Mucosa of rectum (tissue), 2 donors: Measurements from ENCODE around the gene ZNF470.

Experiments used
- H3K27ac ChIP-seq, 2 donors: one replicate each; pipeline ENCODE4 v1.7.0; 2013; ENCODE audit warnings: inconsistent platforms in 2 of 2, low read depth in 2 of 2, low read length in 2 of 2
- H3K27me3 ChIP-seq, 2 donors: one replicate each; pipeline ENCODE4 v1.7.0; 2013; ENCODE audit warnings: low read length in 2 of 2; ENCODE audit not compliant: control insufficient read depth in 2 of 2, insufficient read depth in 2 of 2
- H3K36me3 ChIP-seq, 2 donors: one replicate each; pipeline ENCODE4 v1.7.0; 2013; ENCODE audit warnings: low read length in 2 of 2; ENCODE audit not compliant: control insufficient read depth in 2 of 2, insufficient read depth in 2 of 2
- H3K4me1 ChIP-seq, 2 donors: one replicate each; pipeline ENCODE4 v1.7.0; 2013; ENCODE audit warnings: low read length in 2 of 2, mild to moderate bottlenecking in 1 of 2; ENCODE audit not compliant: control insufficient read depth in 2 of 2, insufficient read depth in 2 of 2
- H3K4me3 ChIP-seq, 2 donors: one replicate each; pipeline ENCODE4 v1.7.0; 2013; ENCODE audit warnings: low read length in 2 of 2
- H3K9ac ChIP-seq, 2 donors: one replicate each; pipeline ENCODE4 v1.7.0; 2013; ENCODE audit warnings: low read length in 2 of 2, low read depth in 1 of 2, mild to moderate bottlenecking in 1 of 2
- H3K9me3 ChIP-seq, 2 donors: one replicate each; pipeline ENCODE4 v1.7.0; 2013; ENCODE audit warnings: low read length in 2 of 2; ENCODE audit not compliant: control insufficient read depth in 2 of 2
- donor health status: healthy.
- donor health status: Normal muscosa, but diverticular disease.

Gene ZNF470

DNA sequence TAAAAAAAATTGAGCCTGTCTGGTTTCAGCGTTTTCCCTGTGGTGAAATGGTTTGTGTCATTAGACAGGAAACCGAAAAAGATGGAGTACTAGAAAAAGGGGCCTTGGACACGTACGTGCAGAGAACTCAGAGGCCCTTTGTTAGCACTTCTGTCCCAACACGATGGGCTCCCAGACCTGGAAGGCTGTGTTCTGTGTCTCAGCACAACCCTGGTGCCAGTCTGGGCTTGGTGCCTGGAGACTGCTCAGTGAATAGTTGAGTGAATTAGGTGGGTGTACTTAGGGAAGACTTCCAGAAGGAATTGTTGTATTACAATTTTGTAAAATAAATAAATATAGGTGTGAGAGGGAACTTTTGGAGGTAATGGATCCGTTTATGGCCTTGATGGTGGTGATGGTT lies 36.6 kb downstream of the ZNF470 start:
- peaks cover 8 to 25% of the 10 kb centered on the region in 2 donors for H3K36me3 ChIP-seq
- H3K27me3 ChIP-seq = no peaks in the 10 kb centered on the region
- H3K9me3 ChIP-seq = peaks cover 28 to 43% of the 10 kb centered on the region in 2 donors

GRCh38 chr19:56608274-56608964 lies 41.2 kb downstream of the ZNF470 start:
- Histone ChIP-seq H3K4me3 (no peak overlapping the region), H3K4me1 (no peaks in the 10 kb centered on the region), H3K27ac (no peak overlapping the region), H3K9me3 (peaks cover 44 to 62% of the 10 kb centered on the region in 2 donors), H3K36me3 (peaks cover 3 to 5% of the 10 kb centered on the region in 2 donors), H3K27me3 (no peaks in the 10 kb centered on the region), H3K9ac (no peak overlapping the region)

More for the DNA sequence above, 36.6 kb downstream of the ZNF470 start:
- no peaks in the 10 kb centered on the region for H3K4me1 ChIP-seq
- no peak overlapping the region for H3K4me3 ChIP-seq
- no peak overlapping the region for H3K9ac ChIP-seq
- no peak overlapping the region for H3K27ac ChIP-seq

GRCh38 chr19:56611288-56611687 lies 44.0 kb downstream of the ZNF470 start:
- no peak overlapping the region for H3K4me3 ChIP-seq
- H3K27me3 ChIP-seq = no peaks in the 10 kb centered on the region
- H3K9me3 ChIP-seq = peaks cover 39 to 55% of the 10 kb centered on the region in 2 donors
- H3K36me3 ChIP-seq = peaks cover 8 to 10% of the 10 kb centered on the region in 2 donors
- no peak overlapping the region for H3K9ac ChIP-seq
- no peaks in the 10 kb centered on the region for H3K4me1 ChIP-seq
- no peak overlapping the region for H3K27ac ChIP-seq

- Histone ChIP-seq H3K4me1 (no peaks in the 10 kb centered on the region), H3K9ac (no peak overlapping the region), H3K36me3 (peaks cover 8 to 18% of the 10 kb centered on the region in 2 donors), H3K27ac (no peak overlapping the region), H3K27me3 (no peaks in the 10 kb centered on the region), H3K9me3 (peaks cover 43 to 50% of the 10 kb centered on the region in 2 donors), H3K4me3 (no peak overlapping the region)
These were observed 45.5 kb downstream of the ZNF470 start for GRCh38 chr19:56612737-56613136.

- Histone ChIP-seq H3K4me1 (no peaks in the 10 kb centered on the region), H3K36me3 (peaks cover 8 to 24% of the 10 kb centered on the region in 2 donors), H3K9me3 (peaks cover 39 to 55% of the 10 kb centered on the region in 2 donors), H3K27me3 (no peaks in the 10 kb centered on the region), H3K9ac (no peak overlapping the region), H3K4me3 (no peak overlapping the region), H3K27ac (no peak overlapping the region)
These were observed 46.4 kb downstream of the ZNF470 start for GRCh38 chr19:56613639-56614038.

DNA sequence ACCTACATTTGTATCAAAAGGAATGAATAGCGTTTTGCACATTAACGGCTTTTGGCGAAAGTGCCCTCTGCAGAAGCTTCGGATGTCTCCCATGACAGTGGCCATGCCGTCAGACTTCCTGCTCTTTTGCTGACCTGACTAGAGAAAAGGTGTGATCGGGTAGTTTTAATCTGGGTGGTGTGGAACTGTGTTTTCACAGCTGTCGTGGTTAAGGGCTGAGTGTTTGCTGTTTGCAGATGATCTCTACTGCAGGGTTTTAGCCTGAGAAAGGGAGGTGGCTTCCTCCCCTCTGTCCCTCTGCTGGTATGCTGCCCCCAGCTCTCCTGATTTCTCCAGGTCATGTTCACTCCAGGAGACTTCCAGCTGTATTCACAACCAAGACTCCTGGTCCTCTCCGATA lies 50.3 kb downstream of the ZNF470 start:
- Histone ChIP-seq H3K27ac (no peak overlapping the region), H3K27me3 (no peaks in the 10 kb centered on the region), H3K4me1 (no peaks in the 10 kb centered on the region), H3K9ac (no peak overlapping the region), H3K36me3 (peaks cover 15 to 38% of the 10 kb centered on the region in 2 donors), H3K9me3 (peaks cover 26 to 61% of the 10 kb centered on the region in 2 donors), H3K4me3 (no peak overlapping the region)

GRCh38 chr19:56619121-56619520 lies 51.9 kb downstream of the ZNF470 start:
- peaks cover 20 to 44% of the 10 kb centered on the region in 2 donors for H3K36me3 ChIP-seq

GRCh38 chr19:56622374-56622773 lies 55.1 kb downstream of the ZNF470 start:
- Histone ChIP-seq H3K27ac (no peak overlapping the region), H3K36me3 (peaks cover 15 to 42% of the 10 kb centered on the region in 2 donors), H3K27me3 (no peaks in the 10 kb centered on the region), H3K4me3 (no peak overlapping the region), H3K9me3 (peaks cover 22 to 55% of the 10 kb centered on the region in 2 donors), H3K9ac (no peak overlapping the region), H3K4me1 (no peaks in the 10 kb centered on the region)

More at GRCh38 chr19:56619121-56619520, 51.9 kb downstream of the ZNF470 start:
- Histone ChIP-seq H3K27me3 (no peaks in the 10 kb centered on the region), H3K4me1 (no peaks in the 10 kb centered on the region), H3K27ac (no peak overlapping the region), H3K9ac (no peak overlapping the region), H3K9me3 (peaks cover 35 to 51% of the 10 kb centered on the region in 2 donors), H3K4me3 (no peak overlapping the region)

DNA sequence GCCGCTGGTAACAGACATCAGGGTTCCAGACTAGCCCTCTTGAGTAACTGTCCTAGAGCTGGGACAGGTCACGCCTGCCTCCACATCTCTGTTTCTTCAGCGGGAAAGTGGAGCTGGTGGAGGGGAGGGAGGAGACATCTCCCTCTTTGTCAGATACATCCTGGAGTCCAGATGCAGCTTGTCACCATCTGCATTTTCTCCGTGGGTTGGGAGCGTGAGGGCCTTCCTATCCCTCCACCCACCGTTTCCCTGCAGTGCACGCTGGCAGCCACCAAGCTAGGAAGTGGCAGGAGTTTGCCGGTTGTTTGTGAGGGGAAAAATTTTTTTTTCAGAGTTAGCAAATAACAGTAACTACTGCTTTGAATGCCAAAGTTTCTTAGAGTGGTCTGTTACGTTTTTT lies 55.7 kb downstream of the ZNF470 start:
- Histone ChIP-seq H3K27ac (no peak overlapping the region), H3K36me3 (peaks cover 15 to 35% of the 10 kb centered on the region in 2 donors), H3K4me3 (no peak overlapping the region), H3K27me3 (no peaks in the 10 kb centered on the region), H3K9me3 (peaks cover 22 to 49% of the 10 kb centered on the region in 2 donors), H3K9ac (no peak overlapping the region), H3K4me1 (no peaks in the 10 kb centered on the region)

GRCh38 chr19:56625708-56626107 lies 58.4 kb downstream of the ZNF470 start:
- peaks cover 15 to 33% of the 10 kb centered on the region in 2 donors for H3K36me3 ChIP-seq
- H3K27me3 ChIP-seq = no peaks in the 10 kb centered on the region
- H3K9ac ChIP-seq = no peak overlapping the region
- peaks cover 22 to 42% of the 10 kb centered on the region in 2 donors for H3K9me3 ChIP-seq
- no peak overlapping the region for H3K27ac ChIP-seq
- no peak overlapping the region for H3K4me3 ChIP-seq
- no peaks in the 10 kb centered on the region for H3K4me1 ChIP-seq
